Activated T-cell treated with anti-CD3 and anti-CD28 coated beads, Interleukin-2, amount 50 U/mL, for 24 hours (primary cell): ENCODE results near the gene CLNK.

ENCODE experiments used
- DNase-seq: peaks from one replicate; pipeline ENCODE4 v3.0.0-alpha.2; 2020
- H3K27ac Mint-ChIP-seq: 2 replicates; pipeline ENCODE4 v1.8.0; 2020; ENCODE audit warnings: mild to moderate bottlenecking, mixed read lengths
- H3K27me3 Mint-ChIP-seq: 2 replicates; pipeline ENCODE4 v1.8.0; 2020; ENCODE audit warnings: mixed read lengths
- H3K36me3 Mint-ChIP-seq: 2 replicates; pipeline ENCODE4 v1.8.0; 2020; ENCODE audit warnings: low read depth, mixed read lengths
- H3K4me1 Mint-ChIP-seq: 2 replicates; pipeline ENCODE4 v1.8.0; 2020; ENCODE audit warnings: low read depth, mixed read lengths
- H3K4me3 Mint-ChIP-seq: 2 replicates; pipeline ENCODE4 v1.8.0; 2020; ENCODE audit warnings: mild to moderate bottlenecking, moderate library complexity, mixed read lengths
- H3K9me3 Mint-ChIP-seq: 2 replicates; pipeline ENCODE4 v1.8.0; 2020; ENCODE audit warnings: mixed read lengths

Gene CLNK

GRCh38 chr4:10454726-10455125 lies 229.8 kb downstream of the CLNK start:
- no peak for DNase-seq
- Mint-ChIP-seq H3K4me1 (peaks cover 33% of the 10 kb centered on the region), H3K4me3 (no peak overlapping the region), H3K27ac (no peak overlapping the region), H3K36me3 (peaks cover 66% of the 10 kb centered on the region), H3K9me3 (peaks cover 21% of the 10 kb centered on the region), H3K27me3 (peaks cover 15% of the 10 kb centered on the region)

DNA sequence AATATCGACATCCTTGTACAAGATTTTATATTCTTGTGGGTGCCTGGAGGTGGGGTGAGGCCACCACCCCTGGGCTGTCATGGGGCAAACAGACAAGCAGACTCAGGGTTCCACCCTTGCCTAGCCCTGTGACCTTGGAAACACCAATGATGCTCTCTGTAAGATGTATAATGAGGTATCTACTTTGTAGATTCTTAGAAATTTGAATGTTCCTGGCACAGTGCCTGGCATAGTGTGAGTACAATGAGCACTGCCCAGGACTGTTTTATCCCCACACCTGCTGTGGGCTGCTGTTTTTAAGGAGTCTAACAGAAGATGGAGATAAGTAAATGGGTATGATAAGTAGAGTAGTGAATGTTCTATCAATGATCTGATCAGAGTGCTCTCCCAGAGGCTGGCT lies 230.4 kb downstream of the CLNK start:
- H3K4me1 Mint-ChIP-seq = peaks cover 31% of the 10 kb centered on the region
- DNase-seq = no peak
- no peak overlapping the region for H3K27ac Mint-ChIP-seq
- peaks cover 72% of the 10 kb centered on the region for H3K36me3 Mint-ChIP-seq
- H3K9me3 Mint-ChIP-seq = peaks cover 28% of the 10 kb centered on the region
- peaks cover 11% of the 10 kb centered on the region for H3K27me3 Mint-ChIP-seq
- H3K4me3 Mint-ChIP-seq = no peak overlapping the region

DNA sequence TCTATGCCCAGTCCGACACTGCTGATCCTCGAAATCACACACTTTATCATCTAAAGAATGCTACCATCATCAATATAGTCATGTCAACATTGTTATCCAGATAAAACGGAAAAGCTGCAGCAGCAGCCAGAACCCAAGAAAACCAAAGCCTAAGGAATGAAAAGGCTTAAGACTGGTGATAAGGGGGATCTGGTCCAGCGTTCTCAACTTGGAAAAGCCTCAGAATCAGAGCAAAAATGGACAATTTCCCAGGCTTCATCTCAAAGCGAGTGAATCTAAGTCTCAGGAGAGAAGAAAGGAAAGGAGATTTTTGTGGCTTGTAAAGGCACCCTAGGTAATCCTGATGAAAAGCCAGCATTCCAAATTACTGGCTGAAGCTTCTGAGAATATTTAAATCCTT lies 235.6 kb downstream of the CLNK start:
- no peak overlapping the region for H3K27ac Mint-ChIP-seq
- no peak overlapping the region for H3K4me3 Mint-ChIP-seq
- H3K9me3 Mint-ChIP-seq = peaks cover 68% of the 10 kb centered on the region
- H3K36me3 Mint-ChIP-seq = peaks cover 98% of the 10 kb centered on the region
- H3K27me3 Mint-ChIP-seq = no peaks in the 10 kb centered on the region
- no peak for DNase-seq
- H3K4me1 Mint-ChIP-seq = peaks cover 6% of the 10 kb centered on the region

DNA sequence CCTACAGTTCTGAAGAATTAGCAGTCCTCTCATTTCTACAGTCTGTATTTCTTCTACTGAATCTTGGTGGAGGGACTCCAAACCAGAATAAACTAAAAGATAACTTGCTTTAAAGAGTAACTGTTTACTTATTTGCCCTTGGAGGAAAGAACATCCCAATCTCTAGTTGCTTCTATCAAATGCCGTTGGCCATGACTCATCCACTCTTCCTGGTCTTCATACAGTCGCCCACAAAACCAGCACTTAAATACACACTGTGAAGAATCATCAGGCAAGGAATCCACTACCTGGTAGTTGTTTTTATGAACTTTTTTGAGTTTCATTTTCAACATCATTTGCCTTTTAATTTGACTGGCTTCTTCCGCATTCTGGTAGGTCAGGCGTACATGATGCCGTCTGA lies 241.6 kb downstream of the CLNK start:
- peaks cover 95% of the 10 kb centered on the region for H3K36me3 Mint-ChIP-seq
- H3K4me3 Mint-ChIP-seq = no peak overlapping the region
- H3K4me1 Mint-ChIP-seq = no peaks in the 10 kb centered on the region
- no peak overlapping the region for H3K27ac Mint-ChIP-seq
- no peak for DNase-seq
- peaks cover 64% of the 10 kb centered on the region for H3K9me3 Mint-ChIP-seq
- no peaks in the 10 kb centered on the region for H3K27me3 Mint-ChIP-seq

GRCh38 chr4:10441512-10441911 lies 243.1 kb downstream of the CLNK start:
- Mint-ChIP-seq H3K36me3 (peaks cover 92% of the 10 kb centered on the region), H3K27ac (no peak overlapping the region), H3K4me1 (no peaks in the 10 kb centered on the region), H3K27me3 (no peaks in the 10 kb centered on the region), H3K9me3 (peaks cover 55% of the 10 kb centered on the region), H3K4me3 (no peak overlapping the region)
- DNase-seq = no peak

- Mint-ChIP-seq H3K9me3 (peaks cover 35% of the 10 kb centered on the region), H3K4me3 (no peak overlapping the region), H3K36me3 (peaks cover 66% of the 10 kb centered on the region), H3K27ac (no peak overlapping the region), H3K27me3 (no peaks in the 10 kb centered on the region), H3K4me1 (no peaks in the 10 kb centered on the region)
- DNase-seq = no peak
Measured at GRCh38 chr4:10438924-10439323, 245.6 kb downstream of the CLNK start.

DNA sequence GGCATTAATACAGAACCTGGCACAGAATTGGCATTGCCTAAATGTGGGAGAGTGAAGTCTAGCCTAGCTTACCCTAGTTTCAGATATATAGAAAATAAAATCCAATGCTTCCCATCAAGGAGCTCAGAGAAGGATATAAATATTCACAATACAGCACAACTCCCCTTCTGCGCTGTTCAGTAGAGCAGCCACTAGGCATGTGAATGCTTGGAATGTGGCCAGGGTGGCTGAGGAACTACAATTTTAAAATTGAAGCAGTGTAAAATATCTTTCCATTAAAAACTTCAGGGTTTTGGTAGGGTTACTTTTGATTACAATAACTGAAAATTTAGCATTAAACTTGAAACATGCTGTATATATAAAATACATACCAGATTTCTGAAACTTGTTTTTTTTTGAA lies 246.8 kb downstream of the CLNK start:
- no peak overlapping the region for H3K4me3 Mint-ChIP-seq
- DNase-seq = no peak
- no peaks in the 10 kb centered on the region for H3K4me1 Mint-ChIP-seq
- peaks cover 56% of the 10 kb centered on the region for H3K36me3 Mint-ChIP-seq
- no peaks in the 10 kb centered on the region for H3K27me3 Mint-ChIP-seq
- H3K9me3 Mint-ChIP-seq = peaks cover 26% of the 10 kb centered on the region
- no peak overlapping the region for H3K27ac Mint-ChIP-seq
